ENCODE measurements around the gene PRKCSH. TPM values are rescaled to one million over a fixed set of nuclear protein-coding genes. Genes with fewer than 3 reads are reported as not detected.
A peak's percentile ranks its signal among the peaks of the same experiment; 100 is the strongest.
"Not testable (repeated sequence)": the region's sequence is repeated elsewhere in the genome, so short reads cannot be mapped to it uniquely, and the experiment has no call there.

Gene PRKCSH
- total RNA-seq, 1 donor from 2014 or later, result 391 TPM

DNA sequence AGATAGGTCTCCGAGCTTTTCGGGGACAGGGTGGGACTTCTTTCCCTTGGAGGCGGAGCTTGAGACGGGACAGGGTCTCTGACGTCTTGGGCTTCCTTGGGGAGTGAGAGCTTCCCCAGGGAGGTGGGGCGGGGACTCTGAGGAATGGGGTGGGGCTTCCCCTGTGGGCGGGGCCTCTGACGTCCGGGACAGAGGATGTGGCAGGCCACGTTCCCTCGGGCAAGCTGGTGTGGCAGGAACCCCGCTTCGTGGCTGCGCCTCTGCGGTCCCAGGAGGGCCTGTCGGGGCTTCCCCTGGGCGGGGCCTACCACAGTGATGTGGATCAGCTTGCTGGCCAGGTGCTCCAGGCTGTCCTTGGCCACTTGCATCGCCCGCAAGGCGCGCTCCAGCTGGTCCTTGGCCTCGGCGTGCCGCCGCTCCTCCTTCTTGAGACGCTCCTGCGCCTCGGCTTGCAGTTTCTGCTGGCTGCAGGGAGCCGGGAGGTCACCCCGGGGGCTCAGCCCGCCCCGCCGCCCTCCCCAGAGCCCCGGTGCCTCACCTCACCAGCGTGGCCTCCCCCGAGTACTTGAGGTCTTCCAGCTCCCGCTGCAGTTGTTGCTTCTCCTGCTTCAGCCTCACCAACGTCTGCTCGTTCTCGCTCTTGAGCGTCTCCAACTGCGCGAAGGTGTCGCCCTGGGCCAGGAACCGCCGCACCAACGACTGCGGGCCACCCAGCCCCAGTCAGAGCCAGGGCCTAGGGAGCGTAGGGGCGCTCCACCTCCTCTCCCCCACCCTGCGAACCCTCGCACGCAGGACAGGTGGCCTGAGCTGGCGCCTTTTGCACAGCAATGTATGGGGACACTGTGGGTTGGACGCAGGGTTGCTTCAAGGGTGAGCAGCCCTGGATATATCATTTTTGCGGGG lies 13.0 kb upstream of the PRKCSH start:
- Mint-ChIP-seq H3K27ac (ENCODE audit: unreplicated experiment) (no peak overlapping the region), H3K27me3 (ENCODE audit: low read depth) (peaks cover 68% of the 10 kb centered on the region), H3K4me1 (peaks cover 14% of the 10 kb centered on the region), H3K4me3 (no peak overlapping the region), H3K9me3 (no peaks in the 10 kb centered on the region), H3K36me3 (ENCODE audit: low read depth) (no peaks in the 10 kb centered on the region)
- TF ChIP-seq CTCF (conservative IDR thresholded peaks at IDR 0.05), result no peak
- DNase-seq (ENCODE audit: low read depth, low spot score), result peak; percentile 26

DNA sequence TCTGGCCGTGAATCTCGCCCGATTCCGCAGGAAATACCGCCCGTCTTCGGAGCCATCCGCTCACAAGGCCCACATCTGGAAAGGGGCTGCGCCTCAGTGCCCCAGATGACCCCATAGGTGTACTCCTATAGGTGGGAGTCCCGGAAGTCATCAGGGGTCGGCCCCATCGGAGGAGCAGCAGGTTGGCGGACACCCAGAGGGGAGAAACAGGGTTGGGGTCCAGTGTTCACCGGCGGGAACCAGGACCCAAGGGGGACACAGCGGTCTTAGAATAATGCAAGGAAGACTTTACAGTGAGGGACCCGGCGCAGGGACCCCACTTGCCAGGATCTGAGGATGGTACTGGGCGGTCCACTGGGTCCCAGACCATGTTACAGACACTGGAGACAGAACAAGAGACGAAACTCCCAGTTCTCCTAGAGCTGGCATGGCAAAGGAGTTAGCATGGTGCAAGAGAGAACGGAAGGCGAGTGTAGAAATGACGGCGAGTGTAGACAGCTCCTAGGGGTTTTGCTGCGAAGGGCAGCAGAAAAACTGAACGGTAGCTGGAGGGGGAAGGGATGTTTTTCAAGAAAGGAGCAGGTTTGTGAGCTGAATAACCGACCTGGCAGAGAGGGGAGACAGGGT lies 12.2 kb upstream of the PRKCSH start:
- Mint-ChIP-seq H3K36me3 (ENCODE audit: low read depth) (no peaks in the 10 kb centered on the region), H3K4me1 (peaks cover 14% of the 10 kb centered on the region), H3K27me3 (ENCODE audit: low read depth) (peaks cover 60% of the 10 kb centered on the region), H3K27ac (ENCODE audit: unreplicated experiment) (no peak overlapping the region), H3K4me3 (no peak overlapping the region), H3K9me3 (no peaks in the 10 kb centered on the region)
- no peak for TF ChIP-seq CTCF (conservative IDR thresholded peaks at IDR 0.05)
- no peak for DNase-seq (ENCODE audit: low read depth, low spot score)

DNA sequence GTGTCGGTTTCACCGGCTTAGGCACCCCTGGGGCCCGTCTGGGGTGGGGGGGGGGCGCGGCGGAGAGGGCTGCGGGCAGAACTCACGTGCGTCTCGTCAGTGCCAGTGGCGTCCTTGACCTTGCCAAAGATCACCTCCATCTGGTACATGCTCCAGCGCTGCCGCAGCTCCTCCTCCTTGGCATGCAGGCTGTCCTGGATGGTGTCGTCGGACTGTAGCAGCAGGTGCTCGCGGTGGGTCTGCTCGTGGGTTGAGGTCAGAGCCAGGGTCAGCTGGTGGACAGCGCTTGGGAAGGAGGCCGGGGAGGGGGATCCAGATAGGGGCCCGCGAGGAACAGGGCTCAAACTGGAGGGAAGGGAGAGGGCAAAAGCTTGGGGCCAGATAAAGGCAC lies 11.6 kb upstream of the PRKCSH start:
- DNase-seq (ENCODE audit: low read depth, low spot score), result no peak
- Mint-ChIP-seq H3K27me3 (ENCODE audit: low read depth) (peaks cover 54% of the 10 kb centered on the region), H3K4me1 (peaks cover 14% of the 10 kb centered on the region), H3K27ac (ENCODE audit: unreplicated experiment) (no peak overlapping the region), H3K9me3 (no peaks in the 10 kb centered on the region), H3K36me3 (ENCODE audit: low read depth) (no peaks in the 10 kb centered on the region), H3K4me3 (no peak overlapping the region)
- TF ChIP-seq CTCF (conservative IDR thresholded peaks at IDR 0.05), result no peak

DNA sequence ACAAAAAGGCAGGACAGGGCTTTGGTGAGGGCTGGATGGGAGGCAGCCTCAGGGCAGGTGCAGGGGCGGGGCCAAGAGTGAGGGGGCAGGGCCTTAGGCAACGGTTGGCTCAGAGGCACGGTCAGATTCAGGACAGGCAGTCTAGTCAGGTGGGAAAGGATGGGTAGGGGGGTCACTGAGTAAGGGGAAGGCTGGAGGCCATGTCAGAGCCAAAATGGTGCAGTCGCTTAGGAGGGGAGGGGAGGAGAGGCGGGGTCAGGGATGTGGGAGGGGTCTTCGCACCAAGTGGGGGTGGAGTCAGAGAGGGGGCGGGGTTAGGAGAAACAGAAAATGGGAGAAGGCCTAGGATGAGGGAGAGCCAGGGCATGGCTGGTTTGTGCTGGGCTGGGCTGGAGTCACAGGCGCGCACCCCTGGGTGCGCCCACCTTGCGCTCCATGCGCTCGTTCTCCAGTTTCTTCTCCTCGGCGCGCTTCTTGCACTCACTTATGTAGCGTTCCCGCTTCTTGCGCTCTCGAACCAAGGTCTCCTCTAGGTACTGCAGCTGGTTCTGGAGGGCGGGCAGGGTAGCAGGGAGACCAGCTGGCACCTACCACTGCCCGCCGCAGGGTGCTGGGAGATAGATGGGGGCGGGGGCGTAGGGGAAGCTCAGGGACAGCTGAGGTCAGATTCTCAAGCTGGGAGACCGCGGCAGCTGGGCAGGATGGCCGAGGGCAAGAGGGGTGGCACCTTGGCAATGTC lies 9.5 kb upstream of the PRKCSH start:
- H3K9me3 Mint-ChIP-seq, result no peaks in the 10 kb centered on the region
- no peak for TF ChIP-seq CTCF (conservative IDR thresholded peaks at IDR 0.05)
- H3K27ac Mint-ChIP-seq (ENCODE audit: unreplicated experiment), result no peak overlapping the region
- no peaks in the 10 kb centered on the region for H3K36me3 Mint-ChIP-seq (ENCODE audit: low read depth)
- DNase-seq (ENCODE audit: low read depth, low spot score), result no peak
- peaks cover 33% of the 10 kb centered on the region for H3K27me3 Mint-ChIP-seq (ENCODE audit: low read depth)
- peaks cover 7% of the 10 kb centered on the region for H3K4me1 Mint-ChIP-seq
- no peak overlapping the region for H3K4me3 Mint-ChIP-seq

DNA sequence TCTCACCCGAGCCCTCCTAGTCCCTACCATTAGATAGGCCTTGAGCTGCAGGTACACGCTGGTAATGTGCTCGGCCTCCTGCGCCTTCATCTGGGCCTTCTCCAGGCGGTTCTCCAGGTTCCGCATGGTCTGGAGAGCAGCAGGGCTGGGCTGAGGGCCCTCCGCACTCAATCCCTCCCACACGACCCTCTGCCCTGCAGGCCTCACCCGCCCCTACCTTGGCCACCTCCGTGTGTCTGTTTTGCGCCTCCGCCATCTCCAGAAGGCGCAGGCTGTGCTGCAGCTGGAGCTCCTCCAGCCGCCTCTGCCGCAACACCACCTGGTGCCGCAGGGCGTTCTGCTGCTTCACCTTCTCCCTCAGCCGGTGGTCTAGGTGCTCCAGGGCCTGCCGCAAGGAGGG lies 8.8 kb upstream of the PRKCSH start:
- H3K27me3 Mint-ChIP-seq (ENCODE audit: low read depth), result peaks cover 26% of the 10 kb centered on the region
- TF ChIP-seq CTCF (conservative IDR thresholded peaks at IDR 0.05), result no peak
- no peak for DNase-seq (ENCODE audit: low read depth, low spot score)
- no peak overlapping the region for H3K4me3 Mint-ChIP-seq
- H3K4me1 Mint-ChIP-seq, result peaks cover 2% of the 10 kb centered on the region
- no peaks in the 10 kb centered on the region for H3K9me3 Mint-ChIP-seq
- no peak overlapping the region for H3K27ac Mint-ChIP-seq (ENCODE audit: unreplicated experiment)
- H3K36me3 Mint-ChIP-seq (ENCODE audit: low read depth), result no peaks in the 10 kb centered on the region

- peaks cover 22% of the 10 kb centered on the region for H3K4me1 Mint-ChIP-seq
- H3K36me3 Mint-ChIP-seq (ENCODE audit: low read depth); H3K9me3 Mint-ChIP-seq; H3K27me3 Mint-ChIP-seq (ENCODE audit: low read depth); H3K4me3 Mint-ChIP-seq; DNase-seq (ENCODE audit: low read depth, low spot score); H3K27ac Mint-ChIP-seq (ENCODE audit: unreplicated experiment): not testable (repeated sequence)
These were observed 1.9 kb upstream of the PRKCSH start for GRCh38 chr19:11433526-11433925.

Measured in neural crest cell (in vitro differentiated cells).